Measurements from ENCODE around the gene DPM2.
A peak's percentile ranks its signal among the peaks of the same experiment; 100 is the strongest.

Gene DPM2

GRCh38 chr9:127899128-127899943, 38.3 kb downstream of the DPM2 start, which contains the start of gene ST6GALNAC6:
ST6GALNAC6 (minus strand) TSS chr9:127899603; CDS start chr9:127897981, 1,622 bp downstream.
- H3K27ac Mint-ChIP-seq, result peak within 1 kb of the TSS; percentile 88
- no peaks in the 10 kb centered on the region for H3K9me3 Mint-ChIP-seq
- no peaks in the 10 kb centered on the region for H3K27me3 Mint-ChIP-seq
- H3K4me3 Mint-ChIP-seq, result peak within 1 kb of the TSS; percentile 84
- peak; percentile 87 for DNase-seq
- peaks cover 41% of the 10 kb centered on the region for H3K4me1 Mint-ChIP-seq (ENCODE audit: low read depth)
- peaks cover 44% of the 10 kb centered on the region for H3K36me3 Mint-ChIP-seq (ENCODE audit: low read depth)

- H3K36me3 Mint-ChIP-seq (ENCODE audit: low read depth), result peaks cover 47% of the 10 kb centered on the region
- peak overlapping the region; percentile 87 for H3K27ac Mint-ChIP-seq
- peak overlapping the region; percentile 84 for H3K4me3 Mint-ChIP-seq
- peak; percentile 60 for DNase-seq
- H3K9me3 Mint-ChIP-seq, result no peaks in the 10 kb centered on the region
- H3K4me1 Mint-ChIP-seq (ENCODE audit: low read depth), result peaks cover 35% of the 10 kb centered on the region
- H3K27me3 Mint-ChIP-seq, result no peaks in the 10 kb centered on the region
These were observed 39.1 kb downstream of the DPM2 start for GRCh38 chr9:127898433-127899127.

- peaks cover 32% of the 10 kb centered on the region for H3K4me1 Mint-ChIP-seq (ENCODE audit: low read depth)
- peak overlapping the region; percentile 54 for H3K4me3 Mint-ChIP-seq
- peak overlapping the region; percentile 33 for H3K27ac Mint-ChIP-seq
- no peaks in the 10 kb centered on the region for H3K9me3 Mint-ChIP-seq
- DNase-seq, result peak; percentile 59
- H3K27me3 Mint-ChIP-seq, result no peaks in the 10 kb centered on the region
- H3K36me3 Mint-ChIP-seq (ENCODE audit: low read depth), result peaks cover 59% of the 10 kb centered on the region
These were observed 40.4 kb downstream of the DPM2 start for GRCh38 chr9:127897193-127897692.

- peak overlapping the region; percentile 63 for H3K27ac Mint-ChIP-seq
- DNase-seq, result no peak
- H3K4me1 Mint-ChIP-seq (ENCODE audit: low read depth), result peaks cover 29% of the 10 kb centered on the region
- no peaks in the 10 kb centered on the region for H3K9me3 Mint-ChIP-seq
- peaks cover 62% of the 10 kb centered on the region for H3K36me3 Mint-ChIP-seq (ENCODE audit: low read depth)
- no peak overlapping the region for H3K4me3 Mint-ChIP-seq
- no peaks in the 10 kb centered on the region for H3K27me3 Mint-ChIP-seq
These were observed 41.1 kb downstream of the DPM2 start for GRCh38 chr9:127896395-127897192.

- DNase-seq, result no peak
- Mint-ChIP-seq H3K9me3 (no peaks in the 10 kb centered on the region), H3K4me3 (no peak overlapping the region), H3K27me3 (no peaks in the 10 kb centered on the region), H3K4me1 (ENCODE audit: low read depth) (peaks cover 27% of the 10 kb centered on the region), H3K36me3 (ENCODE audit: low read depth) (peaks cover 69% of the 10 kb centered on the region), H3K27ac (no peak overlapping the region)
These were observed 41.8 kb downstream of the DPM2 start for GRCh38 chr9:127895811-127896210.

- Mint-ChIP-seq H3K27ac (peak overlapping the region; percentile 76), H3K4me1 (ENCODE audit: low read depth) (peaks cover 21% of the 10 kb centered on the region), H3K9me3 (no peaks in the 10 kb centered on the region), H3K4me3 (no peak overlapping the region), H3K27me3 (no peaks in the 10 kb centered on the region), H3K36me3 (ENCODE audit: low read depth) (peaks cover 86% of the 10 kb centered on the region)
- no peak for DNase-seq
These were observed 44.3 kb downstream of the DPM2 start for GRCh38 chr9:127893392-127893791.

- Mint-ChIP-seq H3K27me3 (no peaks in the 10 kb centered on the region), H3K9me3 (no peaks in the 10 kb centered on the region), H3K4me1 (ENCODE audit: low read depth) (peaks cover 18% of the 10 kb centered on the region), H3K4me3 (no peak overlapping the region), H3K36me3 (ENCODE audit: low read depth) (peaks cover 91% of the 10 kb centered on the region), H3K27ac (peak overlapping the region; percentile 38)
- DNase-seq, result no peak
These were observed 44.8 kb downstream of the DPM2 start for GRCh38 chr9:127892831-127893230.

GRCh38 chr9:127890053-127890452, 47.6 kb downstream of the DPM2 start:
- DNase-seq, result no peak
- H3K27ac Mint-ChIP-seq, result no peak overlapping the region
- H3K4me1 Mint-ChIP-seq (ENCODE audit: low read depth), result peaks cover 12% of the 10 kb centered on the region
- H3K36me3 Mint-ChIP-seq (ENCODE audit: low read depth), result peaks cover 94% of the 10 kb centered on the region
- no peak overlapping the region for H3K4me3 Mint-ChIP-seq
- H3K9me3 Mint-ChIP-seq, result no peaks in the 10 kb centered on the region
- no peaks in the 10 kb centered on the region for H3K27me3 Mint-ChIP-seq

- H3K27me3 Mint-ChIP-seq, result no peaks in the 10 kb centered on the region
- DNase-seq, result no peak
- H3K36me3 Mint-ChIP-seq (ENCODE audit: low read depth), result peaks cover 86% of the 10 kb centered on the region
- peaks cover 10% of the 10 kb centered on the region for H3K4me1 Mint-ChIP-seq (ENCODE audit: low read depth)
- no peak overlapping the region for H3K4me3 Mint-ChIP-seq
- H3K9me3 Mint-ChIP-seq, result no peaks in the 10 kb centered on the region
- H3K27ac Mint-ChIP-seq, result peak overlapping the region; percentile 38
These were observed 49.9 kb downstream of the DPM2 start for GRCh38 chr9:127887792-127888191.

- no peaks in the 10 kb centered on the region for H3K9me3 Mint-ChIP-seq
- H3K27ac Mint-ChIP-seq, result no peak overlapping the region
- H3K4me3 Mint-ChIP-seq, result no peak overlapping the region
- peaks cover 8% of the 10 kb centered on the region for H3K4me1 Mint-ChIP-seq (ENCODE audit: low read depth)
- H3K27me3 Mint-ChIP-seq, result no peaks in the 10 kb centered on the region
- DNase-seq, result no peak
- peaks cover 80% of the 10 kb centered on the region for H3K36me3 Mint-ChIP-seq (ENCODE audit: low read depth)
These were observed 51.2 kb downstream of the DPM2 start for GRCh38 chr9:127886401-127886972.

- Mint-ChIP-seq H3K4me3 (no peak overlapping the region), H3K9me3 (no peaks in the 10 kb centered on the region), H3K36me3 (ENCODE audit: low read depth) (peaks cover 72% of the 10 kb centered on the region), H3K27me3 (no peaks in the 10 kb centered on the region), H3K4me1 (ENCODE audit: low read depth) (peaks cover 8% of the 10 kb centered on the region), H3K27ac (peak overlapping the region; percentile 40)
- no peak for DNase-seq
These were observed 52.0 kb downstream of the DPM2 start for GRCh38 chr9:127885508-127886281.

Data from activated T-cell treated with anti-CD3 and anti-CD28 coated beads, Interleukin-2, amount 50 U/mL, for 24 hours (primary cell).